K562 (cell line): ENCODE results near the gene TMEM38B. TPM values are rescaled to one million over a fixed set of nuclear protein-coding genes. Genes with fewer than 3 reads are reported as not detected.
A peak's percentile ranks its signal among the peaks of the same experiment; 100 is the strongest.

Experiments used
- ATAC-seq: fragments of 200-7000 bp; cut with Tn5 transposase; 3 replicates; pipeline ENCODE4 v1.9.1; 2020; ENCODE audit warnings: moderate library complexity
- BruUV-seq: library from RNA; stranded (reverse); fragments of 400-500 nt; replicated peaks from 2 replicates; lab custom pipeline; 2021; lab: Mats Ljungman, UMichigan
- CTCF ChIA-PET: fragments of 300-600 bp; formaldehyde crosslinking; extraction: SDS; loops from one replicate; lab custom pipeline; 2021; ENCODE audit warnings: low intra/inter-chr PET ratio; lab: Yijun Ruan, JAX
- POLR2A ChIA-PET: fragments of 300-600, 350-650 bp; sonication (Branson Sonifier 250); formaldehyde crosslinking; extraction: SDS; loops from one replicate; lab custom pipeline; 2021; ENCODE audit warnings: antibody characterized with exemption, inconsistent platforms; lab: Yijun Ruan, JAX
- DNase-seq, 4 experiments: peaks; one replicate each; pipeline versions ENCODE4 v3.0.0 to v3.0.0-alpha.2; 2011 to 2018; ENCODE audit warnings: low spot score in 3 of 4, mixed read lengths in 3 of 4; ENCODE audit errors: extremely low read depth in 1 of 4
- FAIRE-seq: peaks from 2 replicates; lab custom pipeline; 2011; peaks lifted over from hg19 to GRCh38; lab: Jason Lieb, UNC
- H2AFZ ChIP-seq: 2 replicates; pipeline ENCODE4 v1.6.0; 2011; ENCODE audit warnings: low read depth, low read length, control low read depth, inconsistent platforms
- H3K27ac ChIP-seq: fragments of 200-600 bp; 3 replicates; pipeline ENCODE4 v1.8.0; 2011; ENCODE audit warnings: low read depth, mild to moderate bottlenecking, control low read depth, inconsistent platforms, low read length, moderate library complexity, mixed read lengths; ENCODE audit errors: extremely low read depth
- H3K27me3 ChIP-seq, 2 experiments: fragments of 300-600 bp in 1 of 2; 2 replicates in 1 of 2; 3 replicates in 1 of 2; pipeline versions ENCODE4 v1.6.0 to v1.8.0; 2011; ENCODE audit warnings: inconsistent platforms in 2 of 2, low read length in 2 of 2, mild to moderate bottlenecking in 1 of 2, mixed read lengths in 1 of 2, moderate library complexity in 1 of 2; ENCODE audit not compliant: control insufficient read depth in 2 of 2, insufficient read depth in 2 of 2
- H3K36me3 ChIP-seq: fragments of 300-600 bp; 3 replicates; pipeline ENCODE4 v1.8.0; 2011; ENCODE audit warnings: mild to moderate bottlenecking, low read length, inconsistent platforms; ENCODE audit not compliant: control insufficient read depth, insufficient read depth
- H3K4me1 ChIP-seq, 2 experiments: fragments of 200-600 bp in 1 of 2; replicated peaks in 1 of 2; 2 replicates in 1 of 2; 3 replicates in 1 of 2; pipeline versions ENCODE4 v1.5.1 to v1.8.0; 2011; ENCODE audit warnings: inconsistent platforms in 2 of 2, low read length in 2 of 2, mild to moderate bottlenecking in 1 of 2, mixed read lengths in 1 of 2, moderate library complexity in 1 of 2; ENCODE audit not compliant: control insufficient read depth in 2 of 2, insufficient read depth in 2 of 2
- H3K4me2 ChIP-seq: 2 replicates; pipeline ENCODE4 v1.6.1; 2011; ENCODE audit warnings: low read length, control low read depth, inconsistent platforms, mixed read lengths; ENCODE audit not compliant: insufficient read depth
- H3K4me3 ChIP-seq: fragments of 200-600 bp; sonication (generic), shearing (Covaris generic); 2 replicates; pipeline ENCODE4 v1.5.1; 2016; ENCODE audit warnings: control low read depth, inconsistent platforms
- H3K79me2 ChIP-seq: fragments of 200-600 bp; 3 replicates; pipeline ENCODE4 v1.8.0; 2011; ENCODE audit warnings: low read length, inconsistent platforms; ENCODE audit not compliant: control insufficient read depth, insufficient read depth
- H3K9ac ChIP-seq, 2 experiments: 2 replicates each; pipeline versions ENCODE4 v1.6.0 to v1.6.1; 2011; ENCODE audit warnings: low read depth in 2 of 2, low read length in 2 of 2, control low read depth in 1 of 2, inconsistent platforms in 1 of 2, mild to moderate bottlenecking in 1 of 2, mixed read lengths in 1 of 2; ENCODE audit not compliant: insufficient read depth in 1 of 2
- H3K9me1 ChIP-seq: one replicate; pipeline ENCODE4 v1.6.0; 2011; ENCODE audit warnings: inconsistent platforms, mild to moderate bottlenecking, low read length, moderate library complexity; ENCODE audit not compliant: control insufficient read depth, insufficient read depth
- H3K9me3 ChIP-seq: replicated peaks from 2 replicates; pipeline ENCODE4 v1.5.1; 2011; ENCODE audit warnings: low read depth, low read length, inconsistent platforms; ENCODE audit not compliant: control insufficient read depth, insufficient read depth
- H4K20me1 ChIP-seq: replicated peaks from 2 replicates; pipeline ENCODE4 v1.6.1; 2011; ENCODE audit warnings: low read length, inconsistent platforms, mixed read lengths; ENCODE audit not compliant: control insufficient read depth, insufficient read depth
- FOSL1 ChIP-seq: fragments of 200-800 bp; sonication (Bioruptor generic); conservative IDR thresholded peaks from 2 replicates; pipeline ENCODE4 v1.6.1; 2016; ENCODE audit warnings: missing genetic modification characterization, missing compliant biosample characterization
- FOXA3 ChIP-seq, 2 experiments: fragments of 450-650 bp in 1 of 2; sonication (generic) in 1 of 2; formaldehyde crosslinking; IDR thresholded peaks in 1 of 2; conservative IDR thresholded peaks in 1 of 2; 2 replicates each; pipeline versions ENCODE4 v1.4.0 to v1.8.0; 2020 to 2022; ENCODE audit warnings: mild to moderate bottlenecking in 2 of 2, missing genetic modification reagents in 1 of 2
- RCOR1 ChIP-seq, 2 experiments: IDR thresholded peaks; 2 replicates each; pipeline ENCODE4 v1.6.1; 2012; ENCODE audit warnings: low read depth in 2 of 2, low read length in 2 of 2, borderline replicate concordance in 1 of 2, improper control_type of control experiment in 1 of 2
- SRSF1 ChIP-seq: fragments of 200-400 bp; formaldehyde crosslinking; IDR thresholded peaks from 2 replicates; pipeline ENCODE4 v1.6.1; 2017; ENCODE audit warnings: mild to moderate bottlenecking, low read depth, low read length, moderate library complexity
- TCF3 ChIP-seq: sonication (generic); formaldehyde crosslinking; IDR thresholded peaks from 2 replicates; pipeline ENCODE4 v1.4.0; 2020; ENCODE audit warnings: mild to moderate bottlenecking, missing genetic modification reagents
- ZC3H4 ChIP-seq: sonication (generic); formaldehyde crosslinking; IDR thresholded peaks from 2 replicates; pipeline ENCODE4 v1.9.0; 2021; ENCODE audit warnings: missing genetic modification reagents, borderline replicate concordance
- ZNF274 ChIP-seq: IDR thresholded peaks from 2 replicates; pipeline ENCODE4 v1.6.1; 2011; ENCODE audit warnings: low read depth, mild to moderate bottlenecking, low read length, moderate library complexity, borderline replicate concordance
- ZNF354B ChIP-seq: fragments of 250-450 bp; sonication (Bioruptor Pico); IDR thresholded peaks from 2 replicates; pipeline ENCODE4 v1.4.0; 2020
- WGBS: fragments of 100-300 bp; shearing (Covaris generic); methylation state at CpG from one replicate; pipeline ENCODE4 v1.1.6; 2016; ENCODE audit warnings: low coverage, mixed read lengths; ENCODE audit not compliant: insufficient coverage; ENCODE audit errors: missing lambda C conversion rate; 5-methylcytosine and 5-hydroxymethylcytosine counted together
- in situ Hi-C: fragments of 300-500 bp; cut with MboI; formaldehyde crosslinking; loops from 4 replicates; pipeline ENCODE4 v1.15.0; 2018; ENCODE audit warnings: inconsistent platforms, mixed read lengths
- intact Hi-C: fragments of 100-400 bp; cut with micrococcal nuclease; formaldehyde crosslinking; loops from 2 replicates; pipeline ENCODE4 v1.14.2; 2022
- polyA plus RNA-seq, 8 experiments: library from polyadenylated mRNA; depleted of rRNA in 4 of 8; stranded (reverse) in 5 of 8; unstranded in 3 of 8; fragments of >200 nt; fragmentation: Nextera tagmentation in 2 of 8; fragmentation: Illumina TruSeq in 1 of 8; extraction: Ambion mirVana in 2 of 8; extraction: Trizol in 1 of 8; gene quantifications; 2 replicates each; pipeline versions ENCODE4 v1.2.1 to v1.2.3, GENCODE V29; 2011 to 2014; ENCODE audit warnings: inconsistent platforms in 1 of 8, missing spikeins in 1 of 8
- total RNA-seq, 7 experiments: library from RNA; depleted of rRNA in 6 of 7; stranded (reverse); fragments of >200 nt in 6 of 7; fragmentation: Illumina TruSeq in 2 of 7; extraction: Trizol in 2 of 7; gene quantifications; 2 replicates each; pipeline versions ENCODE4 v1.2.1 to v1.2.3, GENCODE V29; 2011 to 2021; ENCODE audit warnings: low replicate concordance in 1 of 7
- TF ChIP-seq, protein P1 (sequence below): fragments of 250-450 bp; sonication (Bioruptor Pico); IDR thresholded peaks from 2 replicates; pipeline ENCODE4 v1.8.0; 2021; ENCODE audit warnings: borderline replicate concordance, mild to moderate bottlenecking, moderate library complexity; ENCODE audit not compliant: poor library complexity, severe bottlenecking
- TF ChIP-seq, protein P2 (sequence below), 2 experiments: fragments of 450-650 bp; conservative IDR thresholded peaks; 2 replicates each; pipeline ENCODE4 v1.6.1; 2017; ENCODE audit warnings: mild to moderate bottlenecking in 2 of 2, moderate library complexity in 2 of 2
- TF ChIP-seq, protein P3 (sequence below): IDR thresholded peaks from 2 replicates; pipeline ENCODE4 v1.6.1; 2012; ENCODE audit warnings: low read depth, low read length, improper control_type of control experiment, borderline replicate concordance
- TF ChIP-seq, protein P4 (sequence below): fragments of 450-650 bp; formaldehyde crosslinking; IDR thresholded peaks from 2 replicates; pipeline ENCODE4 v1.4.0; 2022; ENCODE audit warnings: mild to moderate bottlenecking, moderate library complexity
- TF ChIP-seq, protein P5 (sequence below), 2 experiments: fragments of 450-650 bp in 1 of 2; sonication (generic) in 1 of 2; formaldehyde crosslinking in 1 of 2; IDR thresholded peaks in 1 of 2; conservative IDR thresholded peaks in 1 of 2; 2 replicates each; pipeline versions ENCODE4 v1.6.1 to v1.8.1; 2016 to 2023; ENCODE audit warnings: mild to moderate bottlenecking in 2 of 2, moderate library complexity in 2 of 2, inconsistent platforms in 1 of 2, missing genetic modification reagents in 1 of 2

Gene TMEM38B
- total and polyA plus RNA-seq, 9 of the 15 experiments (the other 6 are each of a cell fraction or from before 2014, with no cell fraction given) = 26.0 to 57.5 (median 38.5) TPM

DNA sequence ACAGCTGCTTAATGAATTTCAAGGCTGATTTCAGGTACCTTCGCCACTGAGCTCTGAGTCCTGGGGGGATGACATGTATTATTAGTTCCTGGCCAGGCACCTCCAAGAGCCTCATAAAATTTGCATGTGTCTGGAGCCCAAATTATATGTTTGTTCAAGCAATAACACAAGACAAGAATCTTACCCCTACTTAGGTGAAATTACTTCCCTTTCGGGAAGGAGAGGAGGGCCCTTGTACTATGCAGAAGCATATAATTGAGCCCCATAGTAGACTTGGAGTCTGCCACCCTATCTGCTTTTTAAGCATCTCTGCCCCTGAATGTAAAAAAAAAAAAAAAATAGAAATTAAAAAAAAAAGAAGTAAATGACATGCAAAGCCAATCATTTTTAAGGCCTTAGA is 13.0 kb upstream of the TMEM38B start (continued):
- TF ChIP-seq, protein P1, sequence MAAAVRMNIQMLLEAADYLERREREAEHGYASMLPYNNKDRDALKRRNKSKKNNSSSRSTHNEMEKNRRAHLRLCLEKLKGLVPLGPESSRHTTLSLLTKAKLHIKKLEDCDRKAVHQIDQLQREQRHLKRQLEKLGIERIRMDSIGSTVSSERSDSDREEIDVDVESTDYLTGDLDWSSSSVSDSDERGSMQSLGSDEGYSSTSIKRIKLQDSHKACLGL (CRISPR knock-in tag) = no peak
- TF ChIP-seq, protein P2, sequence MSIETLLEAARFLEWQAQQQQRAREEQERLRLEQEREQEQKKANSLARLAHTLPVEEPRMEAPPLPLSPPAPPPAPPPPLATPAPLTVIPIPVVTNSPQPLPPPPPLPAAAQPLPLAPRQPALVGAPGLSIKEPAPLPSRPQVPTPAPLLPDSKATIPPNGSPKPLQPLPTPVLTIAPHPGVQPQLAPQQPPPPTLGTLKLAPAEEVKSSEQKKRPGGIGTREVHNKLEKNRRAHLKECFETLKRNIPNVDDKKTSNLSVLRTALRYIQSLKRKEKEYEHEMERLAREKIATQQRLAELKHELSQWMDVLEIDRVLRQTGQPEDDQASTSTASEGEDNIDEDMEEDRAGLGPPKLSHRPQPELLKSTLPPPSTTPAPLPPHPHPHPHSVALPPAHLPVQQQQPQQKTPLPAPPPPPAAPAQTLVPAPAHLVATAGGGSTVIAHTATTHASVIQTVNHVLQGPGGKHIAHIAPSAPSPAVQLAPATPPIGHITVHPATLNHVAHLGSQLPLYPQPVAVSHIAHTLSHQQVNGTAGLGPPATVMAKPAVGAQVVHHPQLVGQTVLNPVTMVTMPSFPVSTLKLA (conservative IDR thresholded peaks at IDR 0.05) = no peak

DNA sequence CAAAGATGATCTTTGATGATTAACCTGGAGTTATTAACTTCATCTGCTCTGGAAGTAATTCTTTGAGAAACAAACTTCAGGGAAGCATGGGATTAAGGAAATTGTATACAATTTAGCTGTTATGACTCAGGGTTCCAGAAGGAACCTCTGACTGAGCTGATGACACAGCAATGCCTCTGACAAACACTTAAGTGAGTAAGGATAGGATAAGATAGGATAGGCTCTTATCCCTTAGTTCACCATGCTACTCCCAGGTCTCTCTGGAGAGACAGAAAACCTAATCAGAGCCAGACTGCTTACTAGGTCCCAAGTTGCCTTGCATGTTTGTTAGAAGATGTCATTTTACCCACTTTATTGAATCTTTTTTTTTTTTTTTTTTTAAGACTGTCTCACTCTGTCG is 12.6 kb upstream of the TMEM38B start:
- DNase-seq (peak; percentile 68 to 85 (median 76)), FAIRE-seq (peak; percentile 80), ATAC-seq (peak; percentile 96)
- no TSS peak for BruUV-seq
- POLR2A ChIA-PET = interaction anchor here (0.8 to 1.9 kb wide), 4 partner anchors 11 to 49 kb away, joined by 3 to 13 read pairs (median 5); partner anchors contain the start of gene TMEM38B
- no peaks in the 10 kb centered on the region for H4K20me1 ChIP-seq
- CTCF ChIA-PET = interaction anchor here (0.6 to 0.9 kb wide), 2 partner anchors 11 to 194 kb away, joined by 3 to 4 read pairs; no protein-coding TSS in a partner anchor
- no peak overlapping the region for H3K9ac ChIP-seq
- H3K9me1 ChIP-seq = no peaks in the 10 kb centered on the region
- H2AFZ ChIP-seq = no peak overlapping the region
- intact Hi-C loops (no loop called here), in situ Hi-C loops (no loop called here)
- WGBS = 50% methylated on average over 1 of the region's 1 CpG
- H3K4me1 ChIP-seq = peaks cover 0 to 19% of the 10 kb centered on the region in 2 experiments; a peak in 2 of 5 replicates
- no peaks in the 10 kb centered on the region for H3K79me2 ChIP-seq
- no peaks in the 10 kb centered on the region for H3K27me3 ChIP-seq
- H3K4me2 ChIP-seq = no peak overlapping the region
- H3K9me3 ChIP-seq = no peaks in the 10 kb centered on the region
- no peaks in the 10 kb centered on the region for H3K36me3 ChIP-seq
- no peak overlapping the region for H3K4me3 ChIP-seq
- H3K27ac ChIP-seq = no peak overlapping the region; the same call in 2 of the 3 replicates
- TF ChIP-seq FOXA3 (CRISPR knock-in tag; conservative IDR thresholded peaks at IDR 0.05 in 1 of 2, IDR thresholded peaks at IDR 0.05 in 1 of 2) (no peak), ZNF354B (CRISPR knock-in tag) (no peak), ZNF274 (no peak), TCF3 (peak; percentile 88), SRSF1 (no peak), FOSL1 (tag) (peak; percentile 95), RCOR1 (IDR thresholded peaks at IDR 0.05; ENCODE audit: borderline replicate concordance in 1 of 2, low read depth in 2 of 2, low read length in 2 of 2) (peak; percentile 71 to 88; a peak in 3 of 4 replicates), ZC3H4 (CRISPR knock-in tag) (no peak)
- TF ChIP-seq, protein P3, sequence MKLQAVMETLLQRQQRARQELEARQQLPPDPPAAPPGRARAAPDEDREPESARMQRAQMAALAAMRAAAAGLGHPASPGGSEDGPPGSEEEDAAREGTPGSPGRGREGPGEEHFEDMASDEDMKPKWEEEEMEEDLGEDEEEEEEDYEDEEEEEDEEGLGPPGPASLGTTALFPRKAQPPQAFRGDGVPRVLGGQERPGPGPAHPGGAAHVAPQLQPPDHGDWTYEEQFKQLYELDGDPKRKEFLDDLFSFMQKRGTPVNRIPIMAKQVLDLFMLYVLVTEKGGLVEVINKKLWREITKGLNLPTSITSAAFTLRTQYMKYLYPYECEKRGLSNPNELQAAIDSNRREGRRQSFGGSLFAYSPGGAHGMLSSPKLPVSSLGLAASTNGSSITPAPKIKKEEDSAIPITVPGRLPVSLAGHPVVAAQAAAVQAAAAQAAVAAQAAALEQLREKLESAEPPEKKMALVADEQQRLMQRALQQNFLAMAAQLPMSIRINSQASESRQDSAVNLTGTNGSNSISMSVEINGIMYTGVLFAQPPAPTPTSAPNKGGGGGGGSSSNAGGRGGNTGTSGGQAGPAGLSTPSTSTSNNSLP = 0 out of 2 replicates have a peak, but pooled peaks have one; percentile 23
- TF ChIP-seq, protein P4, sequence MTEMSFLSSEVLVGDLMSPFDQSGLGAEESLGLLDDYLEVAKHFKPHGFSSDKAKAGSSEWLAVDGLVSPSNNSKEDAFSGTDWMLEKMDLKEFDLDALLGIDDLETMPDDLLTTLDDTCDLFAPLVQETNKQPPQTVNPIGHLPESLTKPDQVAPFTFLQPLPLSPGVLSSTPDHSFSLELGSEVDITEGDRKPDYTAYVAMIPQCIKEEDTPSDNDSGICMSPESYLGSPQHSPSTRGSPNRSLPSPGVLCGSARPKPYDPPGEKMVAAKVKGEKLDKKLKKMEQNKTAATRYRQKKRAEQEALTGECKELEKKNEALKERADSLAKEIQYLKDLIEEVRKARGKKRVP = no peak
- TF ChIP-seq, protein P5, sequence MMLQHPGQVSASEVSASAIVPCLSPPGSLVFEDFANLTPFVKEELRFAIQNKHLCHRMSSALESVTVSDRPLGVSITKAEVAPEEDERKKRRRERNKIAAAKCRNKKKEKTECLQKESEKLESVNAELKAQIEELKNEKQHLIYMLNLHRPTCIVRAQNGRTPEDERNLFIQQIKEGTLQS (IDR thresholded peaks at IDR 0.05) = peak; percentile 90
- TF ChIP-seq, protein P5 (CRISPR knock-in tag; conservative IDR thresholded peaks at IDR 0.05) = no peak
